ENCODE measurements around the gene PTAR1.
A peak's percentile ranks its signal among the peaks of the same experiment; 100 is the strongest.

The PTAR1 gene

GRCh38 chr9:69672596-69673310, 87.1 kb downstream of the PTAR1 start:
- peak; percentile 70 for DNase-seq

GRCh38 chr9:69671879-69672595, 87.8 kb downstream of the PTAR1 start, which contains the start of gene APBA1:
APBA1 (minus strand) TSS chr9:69672371.
- DNase-seq: no peak

- DNase-seq: no peak
These were observed 88.4 kb downstream of the PTAR1 start for GRCh38 chr9:69671311-69671878.

GRCh38 chr9:69667306-69667705, 92.5 kb downstream of the PTAR1 start:
- DNase-seq: no peak

GRCh38 chr9:69660304-69660703, 99.5 kb downstream of the PTAR1 start:
- peak; percentile 21 for DNase-seq

All from NCI-H1694 treated with DMSO at 0.1 percent for 48 hours (cell line).